HG03521 (cell line): ENCODE results near the gene BCAR1.
"Not testable (repeated sequence)": the region's sequence is repeated elsewhere in the genome, so short reads cannot be mapped to it uniquely, and the experiment has no call there.

Source experiments
- ATAC-seq: cut with Tn5 transposase; IDR thresholded peaks from one replicate; pipeline ENCODE4 v1.9.1; 2021; ENCODE audit warnings: mild to moderate bottlenecking, moderate library complexity; ENCODE audit not compliant: unreplicated experiment

BCAR1 gene

GRCh38 chr16:75241955-75242354 is 9.5 kb downstream of the BCAR1 start:
- no peak for ATAC-seq

DNA sequence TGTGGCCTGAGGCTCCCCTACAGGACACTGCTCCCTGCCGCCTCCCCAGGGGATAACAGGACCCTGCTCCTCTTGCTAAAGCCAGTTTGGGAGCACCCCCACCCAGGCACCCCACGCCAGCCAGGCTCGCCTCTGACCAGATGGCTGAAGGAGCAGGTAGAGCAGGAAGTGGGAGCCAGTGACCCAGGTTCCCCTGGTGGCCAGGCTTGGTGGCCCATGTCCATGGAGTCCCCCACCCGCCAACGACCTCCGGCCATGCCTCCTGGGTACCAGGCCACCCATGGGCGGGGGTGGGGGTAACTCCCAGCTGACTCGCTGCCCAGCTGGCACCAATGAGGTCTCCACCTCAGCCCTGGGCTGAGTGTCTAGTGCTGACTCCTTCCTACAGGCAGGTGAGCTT is 10.0 kb downstream of the BCAR1 start:
- ATAC-seq: no peak

- not testable (repeated sequence) for ATAC-seq
Measured at GRCh38 chr16:75240633-75241032, 10.8 kb downstream of the BCAR1 start.

DNA sequence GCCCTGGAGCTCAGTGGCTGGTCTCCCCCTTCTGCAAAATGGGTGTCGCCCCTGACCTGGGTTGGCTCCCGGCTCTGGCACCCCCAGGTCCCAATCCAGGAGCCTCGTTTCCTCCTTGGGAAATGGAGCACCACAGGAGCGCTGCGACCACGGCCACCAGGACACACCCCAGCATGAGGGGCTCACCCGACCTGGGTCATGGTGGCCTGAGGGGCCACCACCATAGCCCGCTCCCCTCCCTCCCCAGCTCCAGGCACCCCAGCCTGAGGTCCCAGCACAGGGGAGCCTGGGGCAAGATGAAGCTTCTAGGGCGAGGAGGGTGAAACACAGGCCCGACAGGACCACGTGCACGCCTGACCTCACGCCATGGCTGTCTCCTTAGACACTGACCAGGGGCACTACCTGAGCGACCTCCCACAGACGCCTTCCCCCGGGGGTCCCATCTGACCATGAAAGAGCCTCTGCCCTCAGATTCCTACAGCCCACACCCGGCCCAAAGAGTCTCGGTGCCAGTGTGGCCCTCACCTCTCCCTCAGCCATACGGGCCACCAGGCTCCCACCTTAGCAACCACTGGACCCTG is 11.8 kb downstream of the BCAR1 start:
- ATAC-seq: no peak

- ATAC-seq: no peak
Measured at GRCh38 chr16:75238853-75239541, 12.4 kb downstream of the BCAR1 start.

GRCh38 chr16:75238132-75238852 is 13.1 kb downstream of the BCAR1 start:
- no peak for ATAC-seq

DNA sequence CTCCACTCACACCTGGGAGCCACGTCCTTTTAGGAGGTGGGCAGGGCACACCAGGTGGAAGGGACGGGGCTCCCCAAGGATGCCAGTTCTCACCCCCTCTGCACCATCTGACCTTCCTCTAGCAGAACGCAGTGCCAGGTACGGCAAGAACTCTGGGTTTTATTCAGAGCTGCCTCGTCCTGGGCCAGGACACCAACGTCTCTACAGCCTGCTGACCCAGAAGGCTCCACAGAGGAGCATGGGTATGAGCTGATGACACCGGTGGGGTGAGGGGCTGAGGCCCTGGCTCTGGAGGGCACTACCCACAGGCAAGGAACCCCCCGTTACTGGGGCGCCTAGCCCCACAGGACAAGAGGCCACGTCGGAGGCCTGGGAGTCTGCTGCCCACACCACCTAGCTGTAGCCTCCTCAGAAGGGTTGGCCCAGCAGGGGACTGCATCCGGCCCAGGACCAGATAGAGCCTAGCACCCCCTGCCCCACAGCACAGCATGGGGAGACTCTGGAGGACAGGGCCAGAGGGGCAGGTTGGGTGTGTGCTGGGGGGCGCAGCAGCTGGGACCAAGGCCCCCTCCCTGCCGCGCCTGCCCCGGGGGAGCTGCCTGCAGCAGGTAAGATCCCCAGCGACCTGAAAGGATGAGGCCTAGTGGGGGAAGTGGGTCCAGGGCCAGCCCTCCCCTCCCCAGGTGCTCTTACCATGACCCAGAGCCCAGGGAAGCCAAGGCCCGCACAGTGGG is 13.9 kb downstream of the BCAR1 start:
- ATAC-seq: no peak

GRCh38 chr16:75236736-75237397 is 14.6 kb downstream of the BCAR1 start:
- ATAC-seq: no peak

GRCh38 chr16:75236232-75236631 is 15.2 kb downstream of the BCAR1 start:
- no peak for ATAC-seq

- ATAC-seq: no peak
Measured at GRCh38 chr16:75235721-75236193, 15.7 kb downstream of the BCAR1 start.

DNA sequence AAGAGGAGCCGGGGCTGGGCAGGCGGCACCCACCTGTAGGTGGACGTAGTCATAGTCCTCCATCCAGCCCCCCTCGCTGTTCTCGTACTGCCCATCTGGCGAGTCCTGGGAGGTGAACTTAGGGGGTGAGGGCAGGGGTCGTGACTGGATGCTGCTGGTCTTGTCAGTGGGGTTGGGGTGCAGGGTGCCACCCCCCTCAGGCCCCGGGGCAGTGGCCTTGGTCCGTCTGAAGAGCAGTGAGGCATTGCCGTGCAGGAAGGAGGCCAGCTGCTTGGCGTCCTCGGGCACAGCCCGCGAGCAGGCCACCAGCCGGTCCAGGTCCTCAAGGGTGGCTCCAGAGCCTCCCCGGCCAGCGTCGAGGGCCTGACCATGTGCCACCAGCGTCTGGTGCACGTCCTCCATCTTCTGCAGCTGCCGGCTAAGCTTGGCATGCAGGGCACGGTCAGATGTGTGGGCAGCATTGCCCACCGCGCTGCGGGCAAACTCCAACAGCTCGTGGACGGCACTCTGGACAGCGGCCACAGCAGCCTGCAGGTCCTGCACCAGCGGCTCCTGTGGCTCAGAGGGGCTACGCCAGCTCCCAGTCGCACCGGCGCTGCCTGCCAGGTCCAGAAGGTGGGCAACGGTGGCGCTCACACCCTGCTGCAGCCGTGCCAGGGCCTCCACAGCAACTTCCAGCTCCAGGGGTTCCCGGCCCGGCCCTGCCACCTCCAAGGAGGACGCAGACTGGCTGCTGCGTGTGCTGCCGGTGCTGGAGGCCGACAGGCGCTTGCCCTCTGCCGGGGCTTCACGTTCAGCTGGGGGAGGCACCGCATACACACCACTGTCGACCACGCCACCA is 16.3 kb downstream of the BCAR1 start:
- no peak for ATAC-seq

DNA sequence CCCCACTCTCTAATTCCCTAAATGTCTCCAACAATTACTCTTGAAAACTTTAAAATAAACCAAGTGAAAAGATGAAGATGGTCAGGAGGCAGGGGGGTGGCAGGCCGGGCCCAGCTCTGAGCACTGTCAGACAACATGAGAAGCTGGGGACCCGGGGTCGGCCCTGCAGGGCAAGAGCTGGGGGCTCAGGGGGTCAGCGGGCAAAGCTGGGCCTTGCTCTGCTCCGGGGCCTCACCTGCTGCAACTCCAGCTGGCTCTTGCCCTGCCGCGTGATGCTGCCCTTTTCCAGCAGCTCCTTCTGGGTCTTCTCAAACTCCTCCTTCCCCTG is 17.8 kb downstream of the BCAR1 start:
- no peak for ATAC-seq

- ATAC-seq: no peak
Measured at GRCh38 chr16:75231570-75231969, 19.9 kb downstream of the BCAR1 start.

DNA sequence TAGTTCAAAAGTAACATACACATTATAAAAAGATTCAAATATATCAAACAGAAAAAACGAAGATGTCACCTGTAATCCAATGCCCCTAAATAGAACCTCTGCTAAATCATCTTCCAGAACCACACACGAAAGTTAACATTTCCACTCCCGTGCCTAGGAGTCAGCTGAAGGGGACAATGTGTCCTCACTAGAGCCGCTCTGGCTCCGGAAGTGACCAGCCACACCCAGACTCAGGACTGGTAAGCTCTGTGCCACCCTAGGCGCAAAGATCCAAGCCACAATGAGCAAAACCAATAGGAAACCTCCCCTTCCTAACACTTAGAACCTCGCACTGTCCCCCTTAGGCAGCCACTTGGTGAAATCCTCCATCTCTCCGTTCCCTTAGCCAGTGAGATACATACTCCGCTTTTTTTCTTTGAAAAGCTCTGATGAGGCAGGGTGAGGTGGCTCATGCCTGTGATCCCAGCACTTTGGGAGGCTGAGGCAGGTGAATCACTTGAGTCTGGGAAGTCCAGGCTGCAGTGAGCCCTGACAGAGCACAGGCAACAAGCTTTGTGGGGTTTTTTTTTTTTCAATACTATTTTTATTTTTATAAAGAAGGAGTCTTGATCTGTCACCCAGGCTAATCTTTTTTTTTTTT is 20.8 kb downstream of the BCAR1 start:
- no peak for ATAC-seq

DNA sequence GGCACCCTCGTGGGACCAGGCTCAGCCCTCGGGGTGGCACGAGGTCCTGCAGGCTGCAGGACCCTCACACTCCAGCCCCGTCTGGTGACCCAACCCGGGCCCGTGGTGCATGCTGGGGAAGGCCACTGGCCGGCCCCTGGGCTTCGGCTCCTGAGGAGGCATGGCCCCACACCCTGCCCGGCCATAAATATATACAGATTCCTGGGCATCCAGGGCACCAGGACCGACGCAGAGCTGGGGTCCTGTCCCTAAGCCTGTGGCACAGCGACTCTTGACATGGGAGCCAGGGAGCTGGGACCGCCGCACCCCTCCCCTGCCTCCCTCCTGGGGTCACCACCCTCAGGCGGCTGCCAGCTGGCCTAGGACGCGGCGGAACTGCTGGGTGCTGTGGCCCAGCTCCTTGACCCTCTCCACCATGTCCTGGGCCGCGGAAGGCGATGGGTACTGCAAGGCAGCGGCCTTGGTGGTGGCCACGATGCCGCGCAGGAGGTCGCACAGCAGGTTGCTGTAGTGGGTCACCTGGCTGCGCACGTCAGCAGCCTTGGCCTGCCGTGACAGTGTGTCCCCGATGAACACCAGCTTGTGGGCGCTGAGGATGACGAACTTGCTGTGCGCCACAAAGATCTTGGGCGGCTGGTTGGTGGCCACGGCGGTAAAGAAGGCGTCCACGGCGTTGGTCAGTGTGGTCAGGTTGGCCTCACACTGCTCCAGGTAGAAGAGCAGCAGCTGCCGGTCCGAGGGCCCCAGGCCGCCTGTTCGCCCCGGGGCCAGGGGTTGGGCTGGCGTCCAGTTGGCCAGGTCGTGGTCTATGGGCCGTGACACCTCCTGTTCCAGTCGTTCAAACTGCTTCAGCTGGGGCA is 22.0 kb downstream of the BCAR1 start:
- ATAC-seq: no peak

DNA sequence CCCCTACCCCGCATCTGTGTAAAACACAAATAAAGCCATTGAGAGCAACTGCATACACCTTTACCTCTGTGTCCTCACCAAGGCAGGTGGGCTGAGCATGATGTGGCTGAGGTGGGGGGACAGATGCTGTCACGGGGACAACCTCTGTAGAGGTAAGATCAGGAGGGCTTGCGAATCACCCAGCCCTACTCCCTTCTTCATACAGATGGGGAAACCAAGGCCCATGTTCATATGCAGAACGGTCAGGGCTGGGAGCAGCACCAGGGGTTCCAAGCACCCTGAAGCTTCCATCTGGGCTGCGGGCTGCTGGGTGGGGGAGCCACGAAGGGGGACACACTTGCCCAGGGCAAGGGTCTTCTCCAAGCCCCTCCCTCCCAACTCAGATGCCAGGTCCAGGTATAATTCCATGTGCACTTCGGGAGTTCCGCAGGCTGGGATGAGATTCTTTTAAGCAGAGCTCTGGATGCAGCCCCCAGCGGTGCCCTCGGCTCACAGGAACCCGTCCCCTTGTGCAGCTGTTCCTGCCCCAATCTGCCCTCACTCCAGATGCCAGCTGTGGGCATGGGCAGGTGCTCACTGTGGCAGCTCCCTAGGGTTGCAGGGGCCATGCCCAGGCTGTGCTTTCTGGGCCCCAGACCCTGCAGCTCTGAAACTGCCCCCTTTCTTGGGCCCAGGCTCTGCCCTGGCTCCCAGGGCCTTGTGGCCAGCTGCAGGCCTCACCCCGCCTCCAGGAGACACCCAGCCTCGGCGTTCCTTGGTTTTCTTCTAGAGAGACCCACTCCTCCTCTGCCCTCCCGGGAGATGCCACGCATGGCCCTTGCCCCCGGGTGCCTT is 23.1 kb downstream of the BCAR1 start:
- no peak for ATAC-seq

- no peak for ATAC-seq
Measured at GRCh38 chr16:75227361-75228142, 23.9 kb downstream of the BCAR1 start.
